IMR-90 (cell line): Measurements from ENCODE around the gene FAM209B.

Experiments
- FOS ChIP-seq: fragments of 150-350 bp; IDR thresholded peaks from 2 replicates; pipeline ENCODE4 v1.6.1; 2016; ENCODE audit warnings: low read depth, low read length
- RFX5 ChIP-seq: IDR thresholded peaks from 2 replicates; pipeline ENCODE4 v1.8.0; 2012; ENCODE audit warnings: low read depth, mild to moderate bottlenecking, low read length, moderate library complexity
- TF ChIP-seq, protein P1 (sequence below): conservative IDR thresholded peaks from 2 replicates; pipeline ENCODE4 v1.5.1; 2012; ENCODE audit warnings: mild to moderate bottlenecking, low read depth, low read length, improper control_type of control experiment

DNA sequence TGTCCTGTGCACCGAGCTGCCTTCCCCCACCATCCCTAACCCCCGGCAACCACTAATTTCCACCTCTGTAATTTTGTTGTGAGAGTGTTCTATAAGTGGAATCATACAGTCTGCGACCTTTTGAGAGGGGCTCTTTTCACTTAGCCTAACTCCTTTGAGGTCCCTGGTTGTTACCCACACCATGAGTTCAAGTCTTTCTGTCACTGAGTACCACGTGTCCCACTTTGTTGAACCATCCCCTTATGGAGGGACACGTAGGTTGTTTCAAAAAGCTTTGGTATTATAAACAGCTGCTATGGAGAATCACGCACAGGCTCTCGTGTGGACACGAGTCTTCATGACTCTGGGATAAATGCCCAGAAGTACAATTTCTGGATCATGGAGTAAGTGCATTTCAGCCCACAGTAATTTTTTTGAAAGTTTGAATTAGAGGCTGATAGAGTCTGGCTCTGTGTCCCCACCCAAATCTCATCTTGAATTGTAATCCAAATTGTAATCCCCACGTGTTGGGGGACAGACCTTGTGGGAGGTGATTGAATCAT lies 9.5 kb downstream of the FAM209B start:
- TF ChIP-seq RFX5 (no peak), FOS (no peak)
- TF ChIP-seq, protein P1, sequence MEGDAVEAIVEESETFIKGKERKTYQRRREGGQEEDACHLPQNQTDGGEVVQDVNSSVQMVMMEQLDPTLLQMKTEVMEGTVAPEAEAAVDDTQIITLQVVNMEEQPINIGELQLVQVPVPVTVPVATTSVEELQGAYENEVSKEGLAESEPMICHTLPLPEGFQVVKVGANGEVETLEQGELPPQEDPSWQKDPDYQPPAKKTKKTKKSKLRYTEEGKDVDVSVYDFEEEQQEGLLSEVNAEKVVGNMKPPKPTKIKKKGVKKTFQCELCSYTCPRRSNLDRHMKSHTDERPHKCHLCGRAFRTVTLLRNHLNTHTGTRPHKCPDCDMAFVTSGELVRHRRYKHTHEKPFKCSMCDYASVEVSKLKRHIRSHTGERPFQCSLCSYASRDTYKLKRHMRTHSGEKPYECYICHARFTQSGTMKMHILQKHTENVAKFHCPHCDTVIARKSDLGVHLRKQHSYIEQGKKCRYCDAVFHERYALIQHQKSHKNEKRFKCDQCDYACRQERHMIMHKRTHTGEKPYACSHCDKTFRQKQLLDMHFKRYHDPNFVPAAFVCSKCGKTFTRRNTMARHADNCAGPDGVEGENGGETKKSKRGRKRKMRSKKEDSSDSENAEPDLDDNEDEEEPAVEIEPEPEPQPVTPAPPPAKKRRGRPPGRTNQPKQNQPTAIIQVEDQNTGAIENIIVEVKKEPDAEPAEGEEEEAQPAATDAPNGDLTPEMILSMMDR = no peak
